H7 (cell line): ENCODE results near the gene GRM1. TPM values are rescaled to one million over a fixed set of nuclear protein-coding genes. Genes with fewer than 3 reads are reported as not detected.

ENCODE experiments used
- DNase-seq: peaks from one replicate; pipeline ENCODE4 v3.0.0; 2012
- H3K27me3 ChIP-seq: 2 replicates; pipeline ENCODE4 v1.6.0; 2011; ENCODE audit warnings: mild to moderate bottlenecking, low read length; ENCODE audit not compliant: control insufficient read depth, insufficient read depth
- H3K36me3 ChIP-seq: replicated peaks from 2 replicates; pipeline ENCODE4 v1.5.1; 2011; ENCODE audit warnings: low read length; ENCODE audit not compliant: control insufficient read depth, insufficient read depth
- H3K4me3 ChIP-seq: 2 replicates; pipeline ENCODE4 v1.5.1; 2011; ENCODE audit warnings: low read depth, mild to moderate bottlenecking, control low read depth, low read length, moderate library complexity; ENCODE audit not compliant: insufficient read depth
- total RNA-seq: library from RNA; depleted of rRNA; stranded (reverse); fragments of >200 nt; shearing (Covaris generic); gene quantifications from 2 replicates; pipeline ENCODE4 v1.2.3, GENCODE V29; 2014; rRNA removed

The GRM1 gene
- total RNA-seq, 1 experiment from 2014 or later, result 0.14 TPM

GRCh38 chr6:146460941-146461340 lies 432.1 kb downstream of the GRM1 start:
- H3K4me3 ChIP-seq, result no peak overlapping the region

GRCh38 chr6:146470091-146470770 lies 441.4 kb downstream of the GRM1 start:
- Histone ChIP-seq H3K36me3 (no peaks in the 10 kb centered on the region), H3K27me3 (no peaks in the 10 kb centered on the region), H3K4me3 (no peak overlapping the region)
- DNase-seq, result no peak

More at GRCh38 chr6:146460941-146461340, 432.1 kb downstream of the GRM1 start:
- H3K36me3 ChIP-seq, result no peaks in the 10 kb centered on the region
- DNase-seq, result no peak
- H3K27me3 ChIP-seq, result no peaks in the 10 kb centered on the region

GRCh38 chr6:146472918-146473317 lies 444.1 kb downstream of the GRM1 start:
- Histone ChIP-seq H3K36me3 (no peaks in the 10 kb centered on the region), H3K4me3 (no peak overlapping the region), H3K27me3 (no peaks in the 10 kb centered on the region)
- no peak for DNase-seq

- Histone ChIP-seq H3K4me3 (no peak overlapping the region), H3K36me3 (no peaks in the 10 kb centered on the region), H3K27me3 (no peaks in the 10 kb centered on the region)
- no peak for DNase-seq
These were observed 452.7 kb downstream of the GRM1 start for GRCh38 chr6:146481527-146481926.

- no peak overlapping the region for H3K4me3 ChIP-seq
- no peaks in the 10 kb centered on the region for H3K36me3 ChIP-seq
- no peaks in the 10 kb centered on the region for H3K27me3 ChIP-seq
- DNase-seq, result no peak
These were observed 455.5 kb downstream of the GRM1 start for GRCh38 chr6:146484411-146484810.

Other genes starting within 250 kb of the GRM1 start
- 8.3 and 9.0 TPM in 2 replicates for gene FBXO30, start 214.3 kb upstream of the GRM1 start, total RNA-seq
- gene SHPRH, start 64.7 kb upstream of the GRM1 start, total RNA-seq, result 15.7 and 18.5 TPM in 2 replicates